Suprapubic skin (tissue), 3 donors: ENCODE results near the gene TYSND1.

Experiments used
- POLR2A ChIP-seq, 2 donors: fragments of 450-650 bp; IDR thresholded peaks; one replicate each; pipeline ENCODE4 v1.6.1; 2017; ENCODE audit warnings: antibody characterized with exemption in 2 of 2, mild to moderate bottlenecking in 2 of 2, moderate library complexity in 2 of 2
- TF ChIP-seq, protein P1 (sequence below), 2 donors: fragments of 200-600 bp in 1 of 2; fragments of 450-650 bp in 1 of 2; sonication (generic) in 1 of 2; IDR thresholded peaks; one replicate each; pipeline ENCODE4 v1.5.1; 2016 to 2019; ENCODE audit warnings: antibody characterized with exemption in 2 of 2, mild to moderate bottlenecking in 1 of 2, moderate library complexity in 1 of 2

DNA sequence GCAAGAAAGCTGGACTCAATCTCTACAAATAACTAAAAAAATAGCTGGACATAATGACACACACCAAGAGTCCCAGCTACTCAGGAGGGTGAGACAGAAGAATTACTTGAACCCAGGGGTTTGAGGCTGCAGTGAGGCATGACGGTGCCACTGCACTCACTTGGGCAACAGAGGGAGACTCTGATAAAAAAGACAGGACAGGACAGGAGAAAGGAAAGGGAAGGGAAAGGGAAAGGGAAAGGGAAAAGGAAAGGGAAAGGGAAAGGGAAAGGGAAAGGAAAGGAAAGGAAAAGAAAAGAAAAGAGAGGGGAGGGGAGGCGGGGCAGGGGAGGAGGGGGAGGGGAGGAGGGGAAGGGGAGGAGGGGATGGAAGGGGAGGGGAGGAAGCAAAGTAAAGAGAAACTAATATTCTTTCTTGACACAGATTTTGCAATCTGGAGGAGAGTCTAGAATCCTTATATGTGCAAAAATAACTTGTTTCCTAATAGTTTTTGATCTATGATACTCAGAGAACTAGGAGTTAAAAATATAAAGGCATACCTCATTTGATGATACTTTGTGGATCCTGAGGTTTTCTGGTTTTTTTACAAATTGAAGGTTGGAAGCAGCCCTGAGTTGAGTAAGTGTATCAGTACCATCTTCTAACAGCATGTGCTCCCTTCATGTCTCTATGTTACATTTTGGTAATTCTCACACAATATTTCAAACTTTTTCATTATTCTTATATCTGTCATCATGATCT, 15.8 kb upstream of the TYSND1 start:
- TF ChIP-seq POLR2A (IDR thresholded peaks at IDR 0.05), result no peak
- TF ChIP-seq, protein P1, sequence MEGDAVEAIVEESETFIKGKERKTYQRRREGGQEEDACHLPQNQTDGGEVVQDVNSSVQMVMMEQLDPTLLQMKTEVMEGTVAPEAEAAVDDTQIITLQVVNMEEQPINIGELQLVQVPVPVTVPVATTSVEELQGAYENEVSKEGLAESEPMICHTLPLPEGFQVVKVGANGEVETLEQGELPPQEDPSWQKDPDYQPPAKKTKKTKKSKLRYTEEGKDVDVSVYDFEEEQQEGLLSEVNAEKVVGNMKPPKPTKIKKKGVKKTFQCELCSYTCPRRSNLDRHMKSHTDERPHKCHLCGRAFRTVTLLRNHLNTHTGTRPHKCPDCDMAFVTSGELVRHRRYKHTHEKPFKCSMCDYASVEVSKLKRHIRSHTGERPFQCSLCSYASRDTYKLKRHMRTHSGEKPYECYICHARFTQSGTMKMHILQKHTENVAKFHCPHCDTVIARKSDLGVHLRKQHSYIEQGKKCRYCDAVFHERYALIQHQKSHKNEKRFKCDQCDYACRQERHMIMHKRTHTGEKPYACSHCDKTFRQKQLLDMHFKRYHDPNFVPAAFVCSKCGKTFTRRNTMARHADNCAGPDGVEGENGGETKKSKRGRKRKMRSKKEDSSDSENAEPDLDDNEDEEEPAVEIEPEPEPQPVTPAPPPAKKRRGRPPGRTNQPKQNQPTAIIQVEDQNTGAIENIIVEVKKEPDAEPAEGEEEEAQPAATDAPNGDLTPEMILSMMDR (IDR thresholded peaks at IDR 0.05), result no peak
